NCI-H146 treated with DMSO at 0.1 percent for 48 hours (cell line): ENCODE data around the gene ZGLP1.

Experiments
- DNase-seq: peaks from one replicate; lab custom pipeline; 2025; ENCODE audit not compliant: unreplicated experiment; lab: John Stamatoyannopoulos, UW

The ZGLP1 gene

GRCh38 chr19:10328558-10329429, 19.2 kb upstream of the ZGLP1 start:
- no peak for DNase-seq

- DNase-seq, result no peak
Observed at GRCh38 chr19:10327793-10328192, 18.2 kb upstream of the ZGLP1 start.

GRCh38 chr19:10325732-10326131, 16.1 kb upstream of the ZGLP1 start:
- no peak for DNase-seq

GRCh38 chr19:10321874-10322835, 12.5 kb upstream of the ZGLP1 start:
- no peak for DNase-seq

GRCh38 chr19:10321417-10321797, 11.8 kb upstream of the ZGLP1 start:
- no peak for DNase-seq

GRCh38 chr19:10320602-10321416, 11.2 kb upstream of the ZGLP1 start:
- no peak for DNase-seq

- DNase-seq, result no peak
Observed at GRCh38 chr19:10318807-10319682, 9.4 kb upstream of the ZGLP1 start.

GRCh38 chr19:10317857-10318462, 8.3 kb upstream of the ZGLP1 start:
- no peak for DNase-seq

GRCh38 chr19:10317045-10317856, 7.6 kb upstream of the ZGLP1 start:
- no peak for DNase-seq

GRCh38 chr19:10316229-10317044, 6.8 kb upstream of the ZGLP1 start:
- DNase-seq, result no peak

- DNase-seq, result peak; percentile 93
Observed at GRCh38 chr19:10315335-10316214, 6.0 kb upstream of the ZGLP1 start, which contains the start of gene FDX2. TSS of gene FDX2 (minus strand) at chr19:10316015. CDS start at chr19:10315996, 19 bp downstream.

- DNase-seq, result no peak
Observed at GRCh38 chr19:10306327-10306726, 3.3 kb downstream of the ZGLP1 start.

GRCh38 chr19:10305139-10305806, 4.3 kb downstream of the ZGLP1 start:
- DNase-seq, result no peak

- DNase-seq, result no peak
Observed at GRCh38 chr19:10299545-10300458, 9.8 kb downstream of the ZGLP1 start.
